Ureter (tissue), 1 donor: Measurements from ENCODE around the gene ASB18. TPM values are rescaled to one million over a fixed set of nuclear protein-coding genes. Genes with fewer than 3 reads are reported as not detected.
"Not testable (repeated sequence)": the region's sequence is repeated elsewhere in the genome, so short reads cannot be mapped to it uniquely, and the experiment has no call there.

ENCODE experiments used
- DNase-seq: peaks from one replicate; pipeline ENCODE4 v3.0.0-alpha.2; 2020; ENCODE audit warnings: low spot score
- total RNA-seq: library from RNA; stranded (reverse); gene quantifications from one replicate; pipeline ENCODE4 v1.2.4, GENCODE V29; 2023
- donor health status: DM: yes; HTN: yes; CAD: no.

ASB18 gene
- total RNA-seq, 1 donor from 2014 or later: not detected

DNA sequence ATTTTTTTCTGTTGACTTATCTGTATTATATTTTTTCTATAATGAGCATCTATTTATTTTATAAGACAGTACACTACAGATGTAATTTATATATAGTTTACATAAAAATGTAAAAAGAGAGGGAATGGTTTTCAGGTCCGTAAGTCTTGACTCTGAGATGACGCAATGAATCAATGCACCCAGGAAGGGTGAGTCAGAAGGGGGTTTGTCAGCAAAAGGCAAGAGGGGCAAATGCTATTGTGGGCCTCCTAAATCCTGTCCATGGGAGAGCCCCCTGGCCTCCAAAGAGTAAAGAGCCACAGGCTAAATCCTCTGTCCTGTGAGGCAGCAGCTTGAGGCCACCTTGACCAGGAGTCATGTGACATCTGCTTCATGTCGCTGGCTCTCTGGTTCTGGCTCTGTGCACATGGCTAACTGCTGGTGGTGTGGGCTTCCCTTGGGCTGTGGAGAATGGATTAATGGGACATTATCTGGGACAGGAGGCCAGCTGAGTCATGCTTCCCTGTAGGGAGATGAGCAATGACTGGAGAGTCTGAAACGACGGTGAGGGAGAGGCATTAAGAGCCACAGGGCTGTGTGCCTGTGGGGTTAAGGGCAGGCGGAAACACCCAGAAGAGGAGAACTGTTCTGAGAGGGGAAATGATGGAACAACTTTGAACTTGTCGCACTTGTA is 22.8 kb upstream of the ASB18 start:
- DNase-seq: no peak

- DNase-seq: no peak
Observed at GRCh38 chr2:236284208-236284607, 20.0 kb upstream of the ASB18 start.

- no peak for DNase-seq
Observed at GRCh38 chr2:236282406-236282805, 18.2 kb upstream of the ASB18 start.

DNA sequence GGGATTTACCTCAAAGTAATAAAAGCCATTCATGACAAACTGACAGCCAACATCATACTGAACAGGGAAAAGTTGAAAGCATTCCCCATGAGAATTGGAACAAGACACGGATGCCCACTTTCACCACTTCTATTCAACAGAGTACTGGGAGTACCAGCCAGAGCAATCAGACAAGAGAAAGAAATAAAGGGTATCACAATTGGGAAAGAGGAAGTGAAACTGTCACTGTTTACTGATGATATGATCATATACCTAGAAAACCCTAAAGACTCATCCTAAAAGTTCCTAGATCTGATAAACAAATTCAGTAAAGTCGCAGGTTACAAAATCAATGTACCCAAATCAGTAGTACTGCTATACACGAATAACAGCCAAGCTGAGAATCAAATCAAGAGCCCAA is 17.2 kb upstream of the ASB18 start:
- DNase-seq: no peak

DNA sequence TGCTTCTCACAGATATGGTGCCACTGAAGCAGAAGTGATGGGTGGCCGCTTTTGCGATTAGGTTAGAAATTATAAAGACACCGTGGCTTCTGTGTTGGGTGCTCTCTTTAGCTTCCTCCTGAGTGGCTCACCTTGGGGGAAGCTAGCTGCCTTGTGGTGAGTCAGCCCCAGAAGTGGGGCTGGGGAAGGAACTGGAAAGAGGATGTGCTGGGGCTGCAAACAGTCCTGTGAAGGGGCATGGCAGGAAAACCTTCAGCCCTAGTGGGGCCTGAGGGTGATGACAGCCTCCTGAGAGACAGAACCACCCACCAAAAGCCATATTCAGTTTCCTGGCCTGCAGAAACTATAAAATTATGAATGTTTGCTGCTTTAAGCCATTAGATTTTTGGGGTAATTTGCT is 8.9 kb upstream of the ASB18 start:
- no peak for DNase-seq

GRCh38 chr2:236271851-236272250 is 7.6 kb upstream of the ASB18 start:
- DNase-seq: no peak

- DNase-seq: not testable (repeated sequence)
Observed at GRCh38 chr2:236269876-236270275, 5.7 kb upstream of the ASB18 start.

- DNase-seq: no peak
Observed at GRCh38 chr2:236265675-236266074, 1.5 kb upstream of the ASB18 start.

GRCh38 chr2:236262238-236262637 is 2.0 kb downstream of the ASB18 start:
- DNase-seq: no peak

- DNase-seq: no peak
Observed at GRCh38 chr2:236261452-236261851, 2.8 kb downstream of the ASB18 start.

DNA sequence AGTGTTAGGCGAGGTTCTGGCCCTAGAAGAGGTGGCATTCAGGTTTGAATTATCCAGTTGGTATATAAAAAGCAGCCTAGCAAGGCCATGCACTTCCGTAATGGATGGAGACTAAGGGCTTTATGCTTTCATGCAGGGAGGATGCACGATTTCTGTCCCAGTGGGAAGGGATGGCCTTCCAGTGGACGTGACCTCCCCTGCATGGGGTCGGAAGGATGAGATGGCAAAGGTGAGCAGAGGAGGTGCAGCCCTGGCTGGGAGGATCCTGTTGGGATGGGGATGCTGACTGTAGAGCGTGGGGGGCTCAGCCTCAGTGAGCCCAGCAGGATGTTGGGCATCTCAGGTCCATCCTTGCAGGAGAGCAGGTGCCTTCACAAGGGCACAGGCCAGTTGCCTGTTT is 4.8 kb downstream of the ASB18 start:
- no peak for DNase-seq

GRCh38 chr2:236257575-236257974 is 6.6 kb downstream of the ASB18 start:
- no peak for DNase-seq

GRCh38 chr2:236257136-236257535 is 7.1 kb downstream of the ASB18 start:
- DNase-seq: no peak

- no peak for DNase-seq
Observed at GRCh38 chr2:236256366-236256985, 7.7 kb downstream of the ASB18 start.

DNA sequence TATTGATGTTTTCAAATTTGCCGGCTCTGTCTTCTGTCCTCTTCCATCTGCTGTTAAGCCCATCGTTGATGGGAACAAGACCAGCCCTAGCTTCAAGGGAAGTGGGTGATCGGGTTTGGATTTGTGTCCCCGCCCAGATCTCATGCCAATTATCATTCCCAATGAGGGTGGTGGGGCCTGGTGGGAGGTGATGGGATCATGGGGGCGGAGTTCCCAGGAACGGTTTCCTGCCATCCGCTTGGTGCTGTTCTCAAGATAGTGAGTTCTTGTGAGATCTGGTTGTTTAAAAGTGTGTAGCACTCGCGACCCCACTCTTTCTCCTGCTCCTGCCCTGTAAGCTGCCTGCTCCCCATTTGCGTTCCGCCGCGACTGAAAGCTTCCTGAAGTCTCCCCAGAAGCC is 9.5 kb downstream of the ASB18 start:
- DNase-seq: no peak

- no peak for DNase-seq
Observed at GRCh38 chr2:236254001-236254400, 10.2 kb downstream of the ASB18 start.

- DNase-seq: no peak
Observed at GRCh38 chr2:236252602-236253001, 11.6 kb downstream of the ASB18 start.

DNA sequence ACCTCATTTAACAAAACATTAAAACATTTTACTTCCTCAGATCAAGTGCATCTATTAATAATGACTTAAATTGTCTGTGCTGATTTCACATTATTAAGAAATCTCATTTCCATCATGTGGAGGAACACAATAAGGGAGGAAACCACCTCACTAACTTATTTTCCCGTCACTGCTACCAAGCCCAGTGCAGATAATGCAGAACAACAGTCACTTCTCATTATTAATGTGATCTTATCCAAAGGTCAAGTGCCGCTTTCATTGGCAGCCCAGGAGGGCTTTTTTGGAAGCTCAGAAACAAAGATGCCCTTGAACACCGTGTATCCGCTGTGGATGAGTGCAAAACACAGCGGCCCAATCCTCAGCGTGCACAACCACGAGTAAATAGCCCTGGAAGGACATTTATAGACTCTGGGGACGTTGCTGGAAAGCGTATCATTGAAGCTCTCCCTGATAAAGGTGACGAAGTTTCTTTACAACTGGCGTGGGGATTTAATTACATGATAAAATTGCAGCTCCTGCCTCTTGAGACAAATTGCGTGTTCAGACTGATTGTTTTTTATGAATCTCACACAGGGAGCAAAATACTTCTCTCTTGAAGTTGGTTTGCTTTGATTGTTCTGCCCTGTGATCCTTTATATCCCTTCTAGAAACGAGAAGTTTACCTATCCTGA is 13.2 kb downstream of the ASB18 start:
- DNase-seq: no peak

DNA sequence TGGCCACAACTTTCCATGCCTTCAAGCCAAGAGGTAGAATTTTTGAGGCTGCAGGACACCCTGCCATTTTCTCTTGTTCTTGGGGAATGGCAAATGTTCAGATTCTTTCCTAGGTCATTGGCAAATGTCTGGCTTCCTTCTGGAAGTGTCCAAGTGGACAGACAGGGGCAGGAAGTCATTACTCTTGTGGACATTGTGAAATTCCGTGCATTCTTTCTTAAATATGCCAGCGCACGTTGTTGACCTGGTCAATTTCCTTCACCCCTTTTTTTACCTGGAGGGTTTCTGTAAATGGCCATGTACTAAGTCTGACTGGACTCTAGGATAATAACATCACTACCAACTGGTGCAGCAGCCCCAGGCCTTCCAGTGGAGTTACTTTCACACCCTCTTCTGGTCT is 13.9 kb downstream of the ASB18 start:
- DNase-seq: no peak

- DNase-seq: no peak
Observed at GRCh38 chr2:236249066-236249465, 15.1 kb downstream of the ASB18 start.

GRCh38 chr2:236246711-236247246 is 17.4 kb downstream of the ASB18 start:
- DNase-seq: no peak

- DNase-seq: peak; percentile 6
Observed at GRCh38 chr2:236244256-236244655, 19.9 kb downstream of the ASB18 start.

- peak; percentile 7 for DNase-seq
Observed at GRCh38 chr2:236242057-236242495, 22.1 kb downstream of the ASB18 start.
